HG03025 (cell line): ENCODE measurements around the gene SLC4A5.
"Not testable (repeated sequence)": the region's sequence is repeated elsewhere in the genome, so short reads cannot be mapped to it uniquely, and the experiment has no call there.

Experiments
- ATAC-seq: cut with Tn5 transposase; IDR thresholded peaks from one replicate; pipeline ENCODE4 v1.9.1; 2021; ENCODE audit warnings: mild to moderate bottlenecking, moderate library complexity; ENCODE audit not compliant: unreplicated experiment, low FRiP score

The SLC4A5 gene

DNA sequence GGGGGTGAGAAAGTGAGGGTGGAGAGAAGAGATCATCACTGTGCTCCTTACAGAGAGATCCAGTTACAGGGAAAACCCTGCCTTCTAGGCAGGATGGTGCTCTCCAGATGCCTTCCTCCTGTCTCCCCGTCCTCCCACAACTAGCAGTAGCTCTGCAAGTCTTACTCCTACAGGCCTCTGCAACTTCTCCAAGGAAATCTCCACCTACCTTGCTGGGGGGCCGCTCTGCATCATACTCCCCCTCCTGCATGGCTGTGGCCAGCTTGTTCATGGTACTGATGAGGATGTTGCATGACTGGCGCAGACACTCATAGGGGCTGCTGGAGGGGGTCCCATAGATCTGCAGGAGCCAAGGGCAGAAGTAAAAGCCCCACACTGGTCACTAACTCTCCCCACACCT lies 22.8 kb upstream of the SLC4A5 start:
- no peak for ATAC-seq

DNA sequence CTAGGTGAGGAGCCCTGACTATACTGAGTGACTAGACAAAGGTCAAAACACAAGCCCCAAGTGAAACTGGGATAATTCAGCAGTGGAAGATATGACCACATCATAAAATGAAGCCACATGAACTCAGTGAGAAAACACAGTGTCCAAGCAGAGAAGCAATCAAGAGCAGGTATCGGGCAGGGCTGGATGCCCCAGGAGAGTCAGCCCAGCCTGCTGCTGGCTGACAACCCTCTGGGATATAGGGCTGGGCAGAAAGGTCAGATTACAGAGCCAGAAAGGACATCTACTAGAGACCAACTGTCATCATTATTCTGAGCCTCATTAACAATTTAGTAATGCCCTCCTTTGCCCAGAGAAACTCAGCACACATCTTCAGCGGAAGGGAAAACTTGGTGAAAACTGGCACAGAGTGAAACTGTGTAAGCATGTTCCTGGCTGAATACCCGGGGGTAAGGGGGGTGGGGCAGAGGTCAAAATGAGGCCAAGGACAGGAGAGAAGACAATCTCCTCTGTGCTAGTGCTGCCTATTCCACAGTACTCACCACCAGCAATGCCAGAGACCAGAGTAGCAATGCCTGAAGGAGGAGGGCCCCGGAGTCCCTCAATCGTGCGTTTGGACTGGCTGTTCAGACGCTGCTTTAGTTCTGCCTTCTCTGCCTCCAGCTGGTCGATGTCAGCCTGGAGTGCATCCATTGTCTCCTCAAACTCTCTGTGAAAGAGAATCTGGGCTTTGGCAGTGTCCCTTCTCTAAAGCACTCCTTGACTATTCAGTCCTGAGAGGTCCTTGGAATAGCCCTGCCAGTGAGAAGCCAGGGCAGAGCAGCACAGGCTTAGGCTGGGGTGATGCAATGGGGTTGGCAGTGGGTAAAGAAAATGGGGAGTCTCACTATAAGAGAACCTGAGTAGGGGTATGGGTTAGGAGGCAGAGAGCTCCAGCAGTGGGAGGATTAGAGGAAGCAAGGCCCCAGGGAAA lies 21.6 kb upstream of the SLC4A5 start:
- ATAC-seq, result no peak

DNA sequence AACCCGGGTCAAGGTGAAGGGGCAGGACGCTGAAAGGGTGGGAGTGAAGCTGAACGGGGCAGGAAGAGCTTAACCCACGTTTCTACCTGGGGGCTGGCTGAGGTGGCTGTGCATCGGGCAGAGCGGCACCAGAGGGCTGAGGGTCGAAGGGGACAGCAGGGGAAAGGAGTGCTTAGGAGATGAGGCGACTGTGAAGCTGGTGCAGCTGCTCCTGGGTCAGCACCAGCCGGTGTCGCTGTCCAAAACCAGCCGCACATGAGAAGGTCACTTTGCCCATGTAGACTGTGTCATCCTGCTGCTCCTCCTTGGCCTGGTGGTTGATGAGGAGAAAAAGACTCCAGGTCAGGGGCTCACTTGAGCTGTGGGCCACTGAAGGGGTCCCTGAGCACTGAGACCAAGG lies 18.1 kb upstream of the SLC4A5 start:
- no peak for ATAC-seq

DNA sequence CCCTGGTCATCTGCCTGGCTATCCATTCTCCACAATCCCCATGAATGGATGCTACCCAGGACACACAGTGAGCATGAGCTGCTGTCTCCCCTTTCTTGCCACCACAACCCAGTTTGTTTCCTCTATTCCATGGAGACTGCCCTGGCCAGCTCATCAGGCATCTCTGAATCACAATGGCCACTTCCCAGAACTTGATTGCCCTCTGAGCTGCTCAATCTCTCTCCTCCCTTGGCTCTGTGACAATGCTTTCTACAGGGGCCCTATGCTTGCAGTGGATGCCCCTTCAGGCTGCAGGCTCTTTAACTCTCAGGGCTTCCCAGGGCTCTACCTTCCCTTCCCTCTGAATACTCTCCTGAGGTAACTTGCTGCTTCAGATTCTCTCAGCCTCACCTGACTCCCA lies 14.4 kb upstream of the SLC4A5 start:
- ATAC-seq, result no peak

DNA sequence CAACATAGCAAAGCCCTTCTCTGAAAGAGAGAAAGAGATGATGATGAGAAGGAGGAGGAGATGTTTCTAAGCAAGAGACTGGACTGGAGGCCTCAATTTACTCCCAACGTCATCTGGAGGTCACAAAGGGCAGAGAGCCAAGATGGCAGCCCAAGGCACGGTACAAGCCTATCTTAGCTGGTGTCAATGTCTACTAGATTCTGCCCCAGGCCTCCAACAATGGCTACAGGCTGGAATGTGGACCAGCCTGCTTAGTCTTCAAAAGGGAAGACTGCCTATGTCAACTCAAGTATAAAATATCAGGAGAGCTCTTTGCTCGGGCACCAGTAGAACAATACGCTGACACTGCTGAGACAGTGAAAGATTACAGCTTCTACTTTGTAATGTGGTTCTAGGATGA lies 6.7 kb upstream of the SLC4A5 start:
- ATAC-seq, result no peak

DNA sequence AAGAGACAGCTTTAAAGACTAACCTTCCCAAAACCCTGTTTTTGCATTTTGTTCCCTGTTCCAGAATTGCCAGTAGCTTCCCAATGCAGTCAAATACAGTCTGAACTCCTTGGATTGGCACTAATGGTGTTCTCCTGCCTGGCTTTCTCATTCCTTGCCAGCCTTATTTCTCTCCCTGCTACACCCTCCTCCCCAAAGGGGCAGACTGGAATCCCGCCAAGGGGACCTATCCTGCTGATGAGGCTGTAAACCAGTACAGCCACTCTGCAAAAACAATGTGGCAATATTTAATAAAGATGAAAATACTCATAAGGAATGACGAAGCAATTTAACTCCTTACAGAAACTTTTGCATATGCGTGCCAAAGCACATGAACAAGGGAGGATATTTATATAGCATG lies 4.5 kb upstream of the SLC4A5 start:
- ATAC-seq, result no peak

DNA sequence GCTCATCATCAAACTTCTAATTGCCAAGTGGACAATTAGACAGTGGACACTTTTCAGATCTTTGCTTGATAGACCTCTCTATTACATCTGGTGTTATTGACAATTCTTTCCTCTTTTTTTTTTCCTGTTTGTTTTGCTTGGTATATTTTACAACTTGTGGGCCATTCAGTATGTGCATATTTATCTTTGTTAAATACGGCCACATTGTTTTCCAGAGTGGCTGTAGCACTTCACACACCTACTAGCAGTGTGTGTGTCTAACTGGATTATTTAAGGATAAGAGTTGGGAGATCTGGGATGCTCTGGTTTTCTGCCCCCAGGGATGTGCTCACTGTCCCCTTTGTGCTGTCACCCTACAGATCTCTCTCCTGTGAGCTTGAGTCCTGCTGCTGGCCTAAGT lies 4.1 kb upstream of the SLC4A5 start:
- ATAC-seq, result no peak

DNA sequence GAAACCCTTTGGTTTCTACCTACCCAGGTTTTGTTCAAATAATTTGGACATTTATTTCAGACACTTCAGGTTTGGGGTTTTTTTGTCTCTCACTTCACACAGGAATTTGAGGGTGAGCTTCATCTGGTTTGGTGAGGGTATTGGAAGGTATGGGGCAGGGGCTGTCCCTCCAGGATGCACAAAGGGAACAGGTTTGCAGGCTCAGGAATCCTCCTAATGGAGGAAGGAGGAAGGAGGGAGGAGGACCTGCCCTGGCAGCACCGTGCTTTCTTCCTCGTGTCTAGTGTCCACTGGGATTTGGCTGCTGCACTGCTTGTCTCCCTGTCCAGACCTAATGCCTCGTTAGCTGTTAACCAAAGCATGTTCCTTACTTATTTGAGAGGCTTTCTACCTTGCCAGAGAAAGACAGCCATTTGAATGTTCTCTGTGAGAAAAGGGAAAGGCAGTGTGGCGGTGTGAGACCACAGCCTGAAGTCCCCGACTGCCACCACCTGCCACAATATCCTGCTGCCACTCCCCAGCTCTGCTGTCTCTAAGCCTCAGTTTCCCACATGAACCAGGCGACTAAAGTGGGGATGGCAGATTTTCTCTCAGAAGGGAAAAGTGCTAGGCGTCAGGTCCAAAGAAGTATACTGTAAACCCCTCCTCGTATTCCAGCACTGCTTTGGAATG lies 2.2 kb upstream of the SLC4A5 start:
- no peak for ATAC-seq

DNA sequence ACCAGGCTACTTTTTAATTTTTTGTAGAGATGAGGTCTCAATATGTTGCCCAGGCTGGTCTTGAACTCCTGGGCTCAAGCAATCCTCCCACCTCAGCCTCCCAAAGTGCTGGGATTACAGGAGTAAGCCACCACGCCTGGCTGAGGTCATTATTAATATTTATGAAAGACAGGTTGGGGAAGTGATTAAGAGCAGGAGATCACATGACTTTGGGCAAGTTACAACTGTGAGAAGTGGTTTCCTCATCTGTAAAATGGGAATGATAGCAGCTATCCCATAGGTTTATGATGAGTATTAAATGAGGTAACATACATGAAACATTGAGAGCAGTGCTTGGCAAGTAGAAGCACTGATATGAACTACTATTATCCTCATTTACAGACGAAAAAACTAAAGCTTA lies 7.0 kb downstream of the SLC4A5 start:
- not testable (repeated sequence) for ATAC-seq

DNA sequence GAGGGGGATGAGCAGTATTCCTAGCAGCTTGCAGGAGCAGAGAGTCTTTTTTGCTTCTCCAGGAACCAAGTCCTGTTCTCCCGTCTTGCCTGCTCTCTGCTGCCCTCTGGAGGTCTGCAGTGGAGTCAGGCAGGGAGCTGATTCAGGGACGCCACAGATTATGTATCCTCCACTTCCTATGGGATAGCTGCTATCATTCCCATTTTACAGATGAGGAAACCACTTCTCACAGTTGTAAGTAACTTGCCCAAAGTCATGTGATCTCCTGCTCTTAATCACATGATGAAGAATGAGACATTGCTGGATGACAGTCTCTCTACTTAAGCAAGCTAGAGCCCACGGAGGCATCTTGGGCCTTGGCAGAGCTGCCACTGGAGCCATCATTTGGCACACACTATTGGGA lies 8.3 kb downstream of the SLC4A5 start:
- no peak for ATAC-seq

DNA sequence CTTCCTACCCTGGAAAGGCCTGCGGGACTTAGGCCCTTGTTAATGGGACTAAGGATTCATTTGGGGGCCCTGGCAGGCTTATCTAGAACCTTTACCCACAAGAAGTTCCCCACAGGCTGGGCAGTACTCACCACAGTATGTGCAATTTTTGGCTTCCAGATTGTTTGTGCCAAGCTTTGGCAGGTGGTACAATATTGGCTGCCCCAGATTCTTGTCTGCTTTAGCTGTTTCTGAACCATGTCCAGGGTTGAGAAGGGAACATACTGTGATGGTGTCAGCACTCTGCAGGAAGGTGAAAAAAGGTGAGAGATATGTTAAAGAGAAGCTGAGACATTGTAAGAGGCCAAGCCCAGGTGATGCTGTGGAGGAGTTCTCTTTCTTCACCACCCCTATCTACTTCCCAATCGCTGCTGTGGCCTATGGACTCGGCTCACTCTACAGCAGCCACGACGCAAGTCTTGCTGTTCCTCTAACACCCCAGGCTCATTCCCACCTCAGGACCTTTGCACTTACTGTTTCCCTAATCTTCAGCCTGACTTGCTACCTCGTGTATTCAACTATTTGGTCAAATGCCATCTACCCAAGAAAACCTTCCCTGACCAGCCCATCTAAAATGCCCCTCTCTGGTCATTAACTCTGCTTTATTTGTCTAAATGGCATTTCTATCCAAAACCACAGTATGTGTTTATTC lies 9.2 kb downstream of the SLC4A5 start:
- no peak for ATAC-seq

DNA sequence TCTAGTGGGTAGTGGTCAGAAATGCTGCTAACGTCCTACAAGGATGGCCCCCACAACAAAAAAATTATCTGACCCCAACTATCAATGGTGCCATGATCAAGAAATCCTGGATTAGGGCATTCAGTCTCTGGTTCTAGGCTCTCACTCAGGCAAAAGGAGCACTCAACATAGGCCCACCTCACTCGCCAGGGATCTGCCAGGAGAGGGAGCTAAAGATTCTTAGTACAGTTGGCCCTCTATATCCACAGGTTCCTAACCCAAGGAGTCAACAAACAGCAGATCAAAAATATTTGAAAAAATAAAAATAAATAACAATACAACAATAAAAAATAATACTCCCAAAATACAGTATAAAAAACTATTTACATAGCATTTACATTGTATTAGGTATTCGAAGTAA lies 10.0 kb downstream of the SLC4A5 start:
- no peak for ATAC-seq

DNA sequence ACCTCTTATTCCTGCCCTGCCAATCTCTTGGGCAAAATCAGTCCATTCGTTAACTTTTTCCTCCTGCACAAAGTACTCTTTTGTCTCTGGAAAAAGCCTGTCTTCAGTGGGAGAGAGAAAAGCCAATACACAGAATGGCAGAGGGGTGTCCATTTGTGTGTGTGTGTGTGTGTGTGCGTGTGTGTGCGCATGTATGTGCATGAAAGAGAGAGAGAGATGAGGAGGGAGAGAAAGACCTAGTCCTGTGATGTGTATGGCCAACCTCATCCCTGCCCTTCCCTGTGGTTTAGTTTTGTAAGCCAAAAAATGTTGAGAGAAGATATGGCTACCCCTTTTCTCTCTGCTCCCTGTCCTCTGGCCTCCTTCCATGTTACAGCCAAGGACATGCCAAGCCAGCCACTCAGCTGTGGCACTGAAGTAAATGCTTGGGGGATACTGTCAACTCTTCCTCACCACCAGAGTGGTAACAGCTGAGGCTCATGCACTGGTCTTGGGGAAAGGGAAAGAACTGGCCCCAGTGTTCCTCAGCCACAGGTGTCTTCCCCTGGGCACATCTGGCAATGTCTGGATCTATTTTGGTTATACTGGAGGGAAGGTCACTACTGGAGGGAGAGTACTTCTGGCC lies 10.6 kb downstream of the SLC4A5 start:
- ATAC-seq, result no peak

DNA sequence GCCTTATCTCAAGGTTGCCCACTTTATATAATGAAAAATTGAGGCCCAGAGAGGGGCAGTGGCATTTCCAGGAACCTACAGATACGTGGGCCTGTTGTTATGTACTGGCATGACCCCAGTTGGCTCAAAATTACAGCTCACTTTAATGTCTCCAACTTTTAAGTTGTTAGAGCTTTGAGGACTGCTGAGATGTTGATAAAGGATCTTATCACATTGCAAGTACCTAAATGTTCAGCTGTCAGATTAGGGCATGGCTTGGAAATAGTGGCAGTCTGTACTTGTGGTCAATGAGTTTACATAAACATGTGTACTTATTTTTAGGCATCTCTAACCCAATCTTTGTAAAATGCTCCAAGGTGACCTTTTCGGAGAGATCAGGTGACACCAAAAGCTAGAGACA lies 14.6 kb downstream of the SLC4A5 start:
- ATAC-seq, result no peak

DNA sequence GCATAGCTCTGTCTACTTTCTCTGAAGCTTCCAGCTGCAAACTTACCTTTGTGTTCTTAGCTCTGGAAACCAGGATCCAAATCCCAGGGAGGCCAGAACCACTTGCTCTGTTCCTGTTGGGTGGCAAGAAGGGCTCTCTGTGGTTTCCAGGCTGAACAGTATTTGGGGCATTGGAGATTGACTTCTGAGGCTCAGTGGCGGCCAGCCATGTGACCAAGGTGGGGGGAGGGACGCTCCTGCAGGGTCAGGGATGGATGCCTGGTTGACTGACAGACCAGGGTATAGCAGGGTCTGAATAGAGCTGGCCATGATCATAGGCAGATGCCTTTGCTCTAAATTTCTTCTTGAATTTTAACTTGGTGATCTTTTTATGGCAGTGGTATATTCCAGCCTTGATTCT lies 15.1 kb downstream of the SLC4A5 start:
- no peak for ATAC-seq

DNA sequence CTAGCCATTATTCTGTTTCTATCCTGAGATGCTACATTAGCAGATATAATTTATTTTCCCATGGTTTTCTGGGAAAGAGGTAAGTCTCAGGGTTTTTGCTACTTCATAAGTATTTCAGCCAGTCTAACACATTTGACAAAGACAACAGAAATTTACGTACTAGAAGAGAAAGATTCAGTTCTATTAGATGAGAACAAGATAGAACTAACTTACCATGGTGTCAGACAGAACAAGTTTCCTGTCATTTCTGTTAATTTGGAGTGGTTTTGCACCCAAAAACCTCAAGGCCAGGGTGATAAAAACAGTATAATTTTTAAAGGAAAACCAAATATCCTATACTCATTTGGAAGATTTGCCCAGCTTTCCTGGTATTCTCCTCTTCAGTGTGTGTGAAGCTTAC lies 15.6 kb downstream of the SLC4A5 start:
- no peak for ATAC-seq

DNA sequence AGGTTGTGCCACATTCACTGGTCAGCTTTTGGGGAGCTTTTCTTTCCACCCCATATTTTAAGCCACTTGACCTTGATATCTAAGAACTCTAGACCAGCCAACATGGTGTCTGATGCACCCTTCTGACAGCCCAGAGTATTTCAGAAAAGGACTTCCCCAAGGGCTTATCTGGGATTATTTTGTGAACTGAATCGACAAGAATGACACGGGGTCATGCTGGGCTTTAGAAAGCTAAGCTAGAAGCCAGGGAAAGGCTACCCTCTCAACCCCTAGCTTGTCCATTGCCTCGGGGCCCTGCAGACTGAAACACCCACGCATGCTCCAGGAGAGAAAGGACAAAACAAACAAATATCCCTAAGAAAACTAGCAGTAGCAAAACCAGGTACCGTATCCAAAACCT lies 16.0 kb downstream of the SLC4A5 start:
- ATAC-seq, result no peak

DNA sequence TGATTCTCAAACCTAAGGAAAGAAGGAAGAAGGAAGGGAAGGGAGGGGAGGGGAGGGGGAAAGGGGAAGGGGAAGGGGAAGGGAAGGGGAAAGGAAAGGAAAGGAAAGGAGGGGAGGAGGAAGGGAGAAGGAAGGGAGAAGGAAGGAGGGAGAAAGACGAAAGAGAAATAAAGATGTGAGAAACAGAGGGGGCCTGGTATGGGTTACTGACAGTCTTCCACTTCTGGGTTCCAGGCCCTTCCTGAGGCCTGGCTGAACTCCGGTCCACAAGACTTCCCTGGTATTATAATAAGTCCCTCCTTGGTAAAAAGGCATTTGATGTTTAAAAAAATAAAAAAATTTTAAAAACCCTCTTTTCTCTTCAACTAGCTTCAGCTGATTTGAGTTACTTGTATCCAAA lies 17.4 kb downstream of the SLC4A5 start:
- ATAC-seq, result no peak

DNA sequence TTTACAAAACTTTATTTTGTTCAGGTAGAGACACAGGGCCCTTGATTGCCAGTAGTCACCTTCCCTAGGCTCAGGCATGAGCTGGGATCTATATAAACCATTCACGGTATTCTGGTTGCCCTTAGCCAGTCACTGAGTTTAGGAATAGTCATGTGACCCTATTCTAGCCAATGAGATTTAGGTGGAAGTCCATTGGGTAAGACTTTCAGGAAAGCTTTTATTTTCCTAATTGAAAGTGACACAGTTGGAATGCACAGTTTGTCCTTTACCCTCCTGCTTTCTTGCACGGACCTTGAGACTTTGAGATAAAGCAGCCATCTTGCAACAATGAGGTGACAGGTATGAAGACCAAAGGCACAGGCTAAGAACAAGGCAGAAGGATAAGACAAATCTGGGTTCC lies 21.5 kb downstream of the SLC4A5 start:
- ATAC-seq, result no peak

DNA sequence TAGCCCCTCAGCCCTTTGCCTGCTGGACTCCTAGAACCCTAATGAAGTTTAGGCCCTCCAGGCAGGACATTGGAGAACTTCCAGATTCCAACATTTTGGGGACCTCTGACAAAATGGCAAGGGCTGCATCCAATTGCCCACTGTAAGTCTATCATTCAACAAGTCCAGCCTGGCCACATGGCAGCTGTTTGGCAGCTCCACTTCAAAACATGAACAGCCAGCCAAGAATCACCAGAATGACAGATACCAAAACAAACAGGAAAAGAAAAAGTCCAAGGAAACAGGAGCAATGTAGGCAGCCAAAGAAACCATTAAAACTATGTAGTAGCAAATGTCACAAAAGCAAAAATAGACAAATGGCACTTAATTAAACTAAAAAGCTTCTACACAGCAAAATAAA lies 25.5 kb downstream of the SLC4A5 start:
- no peak for ATAC-seq
